ENCODE data around the gene MFAP4. TPM values are rescaled to one million over a fixed set of nuclear protein-coding genes. Genes with fewer than 3 reads are reported as not detected.

MFAP4 gene, protein sequence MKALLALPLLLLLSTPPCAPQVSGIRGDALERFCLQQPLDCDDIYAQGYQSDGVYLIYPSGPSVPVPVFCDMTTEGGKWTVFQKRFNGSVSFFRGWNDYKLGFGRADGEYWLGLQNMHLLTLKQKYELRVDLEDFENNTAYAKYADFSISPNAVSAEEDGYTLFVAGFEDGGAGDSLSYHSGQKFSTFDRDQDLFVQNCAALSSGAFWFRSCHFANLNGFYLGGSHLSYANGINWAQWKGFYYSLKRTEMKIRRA
- not detected in 2 replicates for total RNA-seq (2021)
- percentile 11 among the genes with signal in this experiment for Bru-seq, nascent RNA
- BruChase-seq, experiment 1, labeled RNA remaining after a 2-hour chase: not detected
- not detected for BruChase-seq, experiment 2, labeled RNA remaining after a 6-hour chase
- long read RNA-seq: 0 reads

DNA sequence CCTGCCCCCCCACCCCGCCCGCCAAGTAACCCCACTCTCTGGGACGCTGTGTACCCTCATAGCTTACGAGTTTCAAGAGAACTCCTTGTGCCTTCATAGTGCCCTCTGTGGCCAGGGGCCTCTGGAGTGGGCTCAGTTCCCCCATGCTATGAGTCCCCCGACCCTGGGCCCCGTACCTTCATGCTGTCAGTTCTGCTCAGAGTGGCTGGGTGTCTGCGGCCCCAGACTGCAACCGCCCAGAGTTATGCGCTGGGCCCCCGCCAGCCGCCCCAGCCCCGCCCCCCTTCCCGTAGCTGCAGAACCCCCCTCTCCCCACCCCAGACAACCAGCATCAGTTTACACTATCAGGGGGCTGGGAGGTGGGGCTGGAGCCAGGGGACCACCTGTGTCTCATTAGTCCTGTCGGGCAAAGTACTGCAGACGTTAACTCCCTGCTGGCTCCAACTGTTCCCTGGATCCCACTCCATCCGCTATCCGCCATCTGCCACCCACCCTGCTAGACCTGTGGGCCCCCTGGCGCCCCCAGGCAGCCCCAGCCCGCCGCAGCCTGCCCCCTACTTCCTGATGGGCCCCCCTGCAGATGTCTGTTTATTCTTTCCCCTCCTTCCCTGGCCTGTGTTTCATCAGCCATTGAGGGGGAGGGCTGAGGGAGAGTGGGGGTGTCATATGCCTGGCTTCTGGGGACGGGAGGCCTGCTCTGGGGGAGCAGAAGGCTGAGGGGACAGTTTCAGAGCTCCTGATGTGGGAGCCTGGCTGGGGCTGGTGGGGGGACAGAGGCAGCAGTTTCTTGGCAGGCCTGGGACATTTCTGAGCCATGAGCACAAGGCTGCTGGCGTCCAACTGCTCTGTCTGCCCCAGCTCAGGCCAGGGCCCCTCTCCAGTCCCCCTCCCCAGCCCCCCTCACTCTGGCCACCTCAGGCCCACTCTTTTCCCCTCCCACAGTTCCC is at the start of gene MFAP4:
MFAP4 (minus strand) TSS at position 217 of the 947 bp plus-strand sequence; CDS start at position 182, 35 bp downstream.
- no peak within 1 kb of the TSS for H2AFZ ChIP-seq
- intact Hi-C loops (cut with micrococcal nuclease; ENCODE audit: unreplicated experiment): no loop called here

DNA sequence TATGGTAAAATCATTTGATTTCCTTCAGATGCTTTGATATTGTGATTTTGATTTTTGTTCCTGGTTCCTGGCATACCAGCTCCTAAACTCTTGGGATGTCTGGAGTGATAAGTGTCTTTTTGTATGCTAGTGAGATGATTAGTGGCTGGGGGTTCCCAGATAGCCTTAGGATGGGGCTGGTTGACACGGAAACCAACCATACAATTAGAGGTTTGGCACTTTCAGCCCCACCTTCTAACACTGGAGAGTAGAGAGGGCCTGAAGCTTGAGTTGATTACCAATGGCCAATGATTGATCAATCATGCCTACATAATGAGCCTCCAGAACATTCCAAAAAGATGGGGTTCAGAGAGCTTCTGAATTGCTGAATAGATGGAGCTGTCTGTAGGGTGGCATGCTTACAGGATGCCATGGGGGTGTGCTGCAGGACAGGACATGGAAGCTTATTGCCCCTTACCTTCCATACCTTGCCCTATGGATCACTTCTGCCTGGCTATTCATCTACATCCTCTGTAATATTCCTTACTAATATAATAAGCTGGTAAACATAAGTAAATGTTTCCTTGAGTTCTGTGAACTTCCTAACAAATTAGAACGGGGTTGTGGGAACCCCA is 46.8 kb upstream of the MFAP4 start:
- no TSS peak for BruUV-seq (replicated peaks)
- Histone ChIP-seq H3K9me3 (ENCODE audit: insufficient read depth, low read depth) (no peaks in the 10 kb centered on the region), H3K4me1 (replicated peaks; ENCODE audit: insufficient read depth) (no peaks in the 10 kb centered on the region), H3K9me2 (ENCODE audit: insufficient read depth) (no peaks in the 10 kb centered on the region), H3K4me2 (no peak overlapping the region), H3K27ac (no peak overlapping the region), H2AFZ (no peak overlapping the region), H4K20me1 (ENCODE audit: insufficient read depth) (no peaks in the 10 kb centered on the region), H3F3A (ENCODE audit: insufficient read depth, low read depth) (no peaks in the 10 kb centered on the region), H3K79me2 (ENCODE audit: low read depth) (no peaks in the 10 kb centered on the region), H3K4me3 (no peak overlapping the region), H3K36me3 (ENCODE audit: low read depth) (no peaks in the 10 kb centered on the region), H3K27me3 (ENCODE audit: insufficient read depth, low read depth) (no peaks in the 10 kb centered on the region)
- intact Hi-C loops (cut with micrococcal nuclease; ENCODE audit: unreplicated experiment): no loop called here
- CTCF ChIA-PET: interaction anchor here (0.6 kb wide), 1 partner anchor 848 kb away, joined by 3 read pairs; no protein-coding TSS in a partner anchor
- DNase-seq: no peak
- TF ChIP-seq, protein P1, sequence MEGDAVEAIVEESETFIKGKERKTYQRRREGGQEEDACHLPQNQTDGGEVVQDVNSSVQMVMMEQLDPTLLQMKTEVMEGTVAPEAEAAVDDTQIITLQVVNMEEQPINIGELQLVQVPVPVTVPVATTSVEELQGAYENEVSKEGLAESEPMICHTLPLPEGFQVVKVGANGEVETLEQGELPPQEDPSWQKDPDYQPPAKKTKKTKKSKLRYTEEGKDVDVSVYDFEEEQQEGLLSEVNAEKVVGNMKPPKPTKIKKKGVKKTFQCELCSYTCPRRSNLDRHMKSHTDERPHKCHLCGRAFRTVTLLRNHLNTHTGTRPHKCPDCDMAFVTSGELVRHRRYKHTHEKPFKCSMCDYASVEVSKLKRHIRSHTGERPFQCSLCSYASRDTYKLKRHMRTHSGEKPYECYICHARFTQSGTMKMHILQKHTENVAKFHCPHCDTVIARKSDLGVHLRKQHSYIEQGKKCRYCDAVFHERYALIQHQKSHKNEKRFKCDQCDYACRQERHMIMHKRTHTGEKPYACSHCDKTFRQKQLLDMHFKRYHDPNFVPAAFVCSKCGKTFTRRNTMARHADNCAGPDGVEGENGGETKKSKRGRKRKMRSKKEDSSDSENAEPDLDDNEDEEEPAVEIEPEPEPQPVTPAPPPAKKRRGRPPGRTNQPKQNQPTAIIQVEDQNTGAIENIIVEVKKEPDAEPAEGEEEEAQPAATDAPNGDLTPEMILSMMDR (conservative IDR thresholded peaks at IDR 0.05): no peak
- TF ChIP-seq EZH2 (IDR thresholded peaks at IDR 0.05; ENCODE audit: low read depth): no peak
- POLR2A ChIA-PET (ENCODE audit: unreplicated experiment): no interaction called here

More for the DNA sequence above, at the start of gene MFAP4:
- H3K36me3 ChIP-seq (ENCODE audit: low read depth): 0 out of 2 replicates have a peak, but pooled peaks cover 11% of the 10 kb centered on the region
- no peaks in the 10 kb centered on the region for H4K20me1 ChIP-seq (ENCODE audit: insufficient read depth)
- H3K9me2 ChIP-seq (ENCODE audit: insufficient read depth): no peaks in the 10 kb centered on the region
- no peaks in the 10 kb centered on the region for H3K9me3 ChIP-seq (ENCODE audit: insufficient read depth, low read depth)
- H3K4me2 ChIP-seq: peak within 1 kb of the TSS; percentile 10; the same call in 1 of the 2 replicates
- peaks cover 15% of the 10 kb centered on the region for H3K4me1 ChIP-seq (replicated peaks; ENCODE audit: insufficient read depth)
- H3K4me3 ChIP-seq: no peak within 1 kb of the TSS
- TF ChIP-seq EZH2 (IDR thresholded peaks at IDR 0.05; ENCODE audit: low read depth): no peak
- TF ChIP-seq, protein P1 (conservative IDR thresholded peaks at IDR 0.05): no peak
- DNase-seq: no peak
- H3K27ac ChIP-seq: no peak within 1 kb of the TSS
- ChIA-PET POLR2A (ENCODE audit: unreplicated experiment) (interaction anchor here (0.6 to 2.1 kb wide), 2 partner anchors 9 to 25 kb away, joined by 3 to 21 read pairs; partner anchors contain the start of genes B9D1 and MAPK7), CTCF (no interaction called here)
- BruUV-seq (replicated peaks): no TSS peak
- no peaks in the 10 kb centered on the region for H3K79me2 ChIP-seq (ENCODE audit: low read depth)
- H3K27me3 ChIP-seq (ENCODE audit: insufficient read depth, low read depth): no peaks in the 10 kb centered on the region
- peaks cover 20% of the 10 kb centered on the region; the same call in 1 of the 2 replicates for H3F3A ChIP-seq (ENCODE audit: insufficient read depth, low read depth)

DNA sequence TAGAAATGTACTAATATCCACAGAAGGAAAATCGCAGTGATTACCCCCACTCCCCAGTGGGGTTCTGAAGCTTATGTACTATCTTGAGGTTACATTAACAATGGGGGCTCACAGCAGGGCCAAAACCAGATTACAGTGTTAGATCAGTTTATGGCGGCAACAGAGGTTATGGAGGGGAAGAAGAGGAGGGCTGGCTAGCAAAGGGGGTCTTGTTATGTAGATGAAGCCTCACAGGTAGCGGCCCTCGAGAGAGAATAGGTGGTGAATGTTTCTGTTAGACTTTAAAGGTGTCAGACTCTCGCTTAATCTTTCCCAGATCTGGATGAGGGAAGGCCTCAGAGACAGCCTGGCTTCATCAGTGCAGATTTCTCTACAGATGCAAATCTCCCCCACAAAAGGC is 46.3 kb upstream of the MFAP4 start:
- Histone ChIP-seq H3K27me3 (ENCODE audit: insufficient read depth, low read depth) (no peaks in the 10 kb centered on the region), H4K20me1 (ENCODE audit: insufficient read depth) (no peaks in the 10 kb centered on the region), H3K4me1 (replicated peaks; ENCODE audit: insufficient read depth) (no peaks in the 10 kb centered on the region), H3K9me3 (ENCODE audit: insufficient read depth, low read depth) (no peaks in the 10 kb centered on the region), H3K4me3 (no peak overlapping the region), H3K9me2 (ENCODE audit: insufficient read depth) (no peaks in the 10 kb centered on the region), H3K4me2 (no peak overlapping the region), H3F3A (ENCODE audit: insufficient read depth, low read depth) (no peaks in the 10 kb centered on the region), H3K79me2 (ENCODE audit: low read depth) (no peaks in the 10 kb centered on the region), H2AFZ (no peak overlapping the region), H3K27ac (no peak overlapping the region), H3K36me3 (ENCODE audit: low read depth) (no peaks in the 10 kb centered on the region)
- CTCF ChIA-PET: no interaction called here
- no peak for TF ChIP-seq EZH2 (IDR thresholded peaks at IDR 0.05; ENCODE audit: low read depth)
- TF ChIP-seq, protein P1 (conservative IDR thresholded peaks at IDR 0.05): no peak
- no TSS peak for BruUV-seq (replicated peaks)
- POLR2A ChIA-PET (ENCODE audit: unreplicated experiment): no interaction called here
- DNase-seq: no peak
- intact Hi-C loops (cut with micrococcal nuclease; ENCODE audit: unreplicated experiment): no loop called here

All from PC-9 (cell line).